IPS-20b (cell line): ENCODE measurements around the gene PDPK1.
"Not testable (repeated sequence)": the region's sequence is repeated elsewhere in the genome, so short reads cannot be mapped to it uniquely, and the experiment has no call there.

Experiments used
- H3K27ac ChIP-seq: one replicate; pipeline ENCODE4 v1.5.1; 2013; ENCODE audit warnings: low read length
- H3K27me3 ChIP-seq: 2 replicates; pipeline ENCODE4 v1.6.1; 2013; ENCODE audit warnings: mild to moderate bottlenecking, low read length, inconsistent platforms; ENCODE audit not compliant: insufficient read depth
- H3K36me3 ChIP-seq: 2 replicates; pipeline ENCODE4 v1.6.1; 2013; ENCODE audit warnings: low read depth, mild to moderate bottlenecking, inconsistent platforms, low read length, moderate library complexity; ENCODE audit not compliant: insufficient read depth
- H3K4me1 ChIP-seq: 2 replicates; pipeline ENCODE4 v1.6.1; 2013; ENCODE audit warnings: mild to moderate bottlenecking, control low read depth, inconsistent platforms, low read length, moderate library complexity; ENCODE audit not compliant: insufficient read depth
- H3K4me3 ChIP-seq: 2 replicates; pipeline ENCODE4 v1.5.1; 2013; ENCODE audit warnings: mild to moderate bottlenecking, low read length, inconsistent platforms
- H3K9ac ChIP-seq: 2 replicates; pipeline ENCODE4 v1.6.1; 2013; ENCODE audit warnings: low read depth, mild to moderate bottlenecking, inconsistent platforms, low read length, moderate library complexity
- H3K9me3 ChIP-seq: 2 replicates; pipeline ENCODE4 v1.6.1; 2013; ENCODE audit warnings: mild to moderate bottlenecking, low read depth, low read length, inconsistent platforms; ENCODE audit not compliant: insufficient read depth

PDPK1 gene

DNA sequence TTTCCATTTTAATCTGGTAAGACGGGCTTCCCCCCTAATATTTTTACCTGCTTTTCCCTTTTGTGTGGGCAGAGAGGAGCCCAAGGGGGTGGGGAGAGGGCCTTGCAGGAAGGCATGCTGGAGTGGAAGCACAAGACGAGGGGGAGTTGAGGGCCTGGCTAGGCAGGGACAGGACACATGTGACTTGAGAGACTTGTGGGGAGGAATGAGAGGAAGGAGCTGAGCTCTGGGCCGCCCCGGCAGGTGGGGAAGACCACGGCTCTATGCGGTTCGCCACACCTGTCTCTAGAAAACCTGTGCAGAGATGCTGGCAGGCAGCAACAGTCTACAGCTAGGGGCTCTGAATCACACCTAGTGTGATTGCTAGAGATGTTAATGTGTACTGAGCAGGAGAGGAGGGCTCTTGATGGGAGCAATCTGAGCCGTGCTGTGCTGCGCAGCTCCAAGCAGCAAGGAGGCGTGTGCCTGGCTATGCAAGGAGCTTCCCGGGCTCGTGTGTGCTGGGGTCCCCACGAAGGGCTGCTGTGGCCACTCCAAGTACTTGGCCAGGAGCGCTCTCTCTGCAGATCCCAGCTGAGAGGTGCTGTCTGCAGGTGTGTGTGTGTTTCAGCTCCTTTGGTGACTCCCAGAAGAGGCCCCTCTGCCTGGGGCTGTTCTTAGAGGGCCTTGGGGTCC is 50.2 kb downstream of the PDPK1 start:
- H3K9ac ChIP-seq, result no peak overlapping the region
- H3K27me3 ChIP-seq, result no peaks in the 10 kb centered on the region
- peaks cover 38% of the 10 kb centered on the region for H3K36me3 ChIP-seq
- H3K9me3 ChIP-seq, result no peaks in the 10 kb centered on the region
- no peaks in the 10 kb centered on the region for H3K4me1 ChIP-seq
- no peak overlapping the region for H3K4me3 ChIP-seq
- H3K27ac ChIP-seq, result no peak overlapping the region

DNA sequence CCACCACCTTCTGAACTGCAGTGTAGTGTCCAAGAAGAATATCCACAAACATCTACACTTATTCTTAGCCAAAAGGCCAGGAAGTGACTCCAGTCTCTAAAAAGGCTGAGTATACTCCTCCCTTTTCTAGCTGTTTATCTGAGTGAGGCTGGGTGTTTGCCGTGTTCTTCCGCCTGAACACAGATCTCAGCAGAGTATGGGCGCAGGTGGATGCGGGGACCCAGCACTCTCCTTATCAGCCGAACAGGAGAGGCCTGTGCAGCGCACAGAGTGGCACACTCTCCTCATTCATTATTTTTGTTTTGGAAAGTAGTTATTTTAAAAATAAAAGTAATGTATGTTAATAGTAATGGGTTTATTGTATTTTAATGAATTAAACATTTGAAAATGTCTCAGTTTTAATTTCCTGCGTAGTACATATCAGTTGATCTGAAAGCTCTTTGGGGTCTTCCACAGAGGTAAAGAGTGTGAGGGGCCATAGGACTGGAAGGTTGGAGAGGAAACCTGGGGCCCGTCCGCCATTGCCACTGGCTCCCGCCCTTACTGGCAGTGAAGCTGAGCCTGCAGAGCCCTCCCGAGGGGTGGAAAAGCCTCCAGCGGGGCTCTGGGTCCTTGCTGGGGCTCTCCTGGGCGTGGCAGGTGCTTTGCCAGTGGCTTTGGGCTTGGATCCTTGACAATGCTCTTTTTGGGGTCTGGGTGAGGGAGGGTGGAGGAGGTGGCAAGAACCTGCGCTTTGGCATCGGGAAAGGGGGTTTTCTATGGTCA is 53.8 kb downstream of the PDPK1 start:
- Histone ChIP-seq H3K4me1 (no peaks in the 10 kb centered on the region), H3K36me3 (peaks cover 40% of the 10 kb centered on the region), H3K9me3 (no peaks in the 10 kb centered on the region), H3K27me3 (no peaks in the 10 kb centered on the region), H3K4me3 (no peak overlapping the region), H3K9ac (no peak overlapping the region), H3K27ac (no peak overlapping the region)

DNA sequence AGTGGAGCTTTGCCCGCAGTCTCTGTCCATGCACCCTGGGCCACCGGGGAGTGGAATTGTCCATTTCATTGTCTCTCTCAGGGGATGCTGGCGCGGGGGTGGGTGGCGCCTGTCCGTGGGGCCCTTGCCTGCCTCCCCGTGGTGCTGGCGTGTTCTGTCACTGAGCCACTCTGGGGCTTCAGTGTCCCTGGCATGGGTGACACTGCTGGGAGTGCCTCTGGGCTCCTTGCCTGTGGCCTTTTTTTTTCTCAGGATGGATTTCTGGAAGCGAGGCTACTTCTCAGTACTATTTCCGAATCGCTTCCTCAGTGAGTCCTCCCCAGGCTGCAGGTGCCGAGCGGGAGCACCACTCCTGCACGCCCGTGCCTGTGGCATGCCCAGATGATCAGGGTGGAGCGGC is 55.0 kb downstream of the PDPK1 start:
- Histone ChIP-seq H3K27me3 (no peaks in the 10 kb centered on the region), H3K4me3 (no peak overlapping the region), H3K9me3 (no peaks in the 10 kb centered on the region), H3K36me3 (peaks cover 40% of the 10 kb centered on the region), H3K9ac (no peak overlapping the region), H3K4me1 (no peaks in the 10 kb centered on the region), H3K27ac (no peak overlapping the region)

DNA sequence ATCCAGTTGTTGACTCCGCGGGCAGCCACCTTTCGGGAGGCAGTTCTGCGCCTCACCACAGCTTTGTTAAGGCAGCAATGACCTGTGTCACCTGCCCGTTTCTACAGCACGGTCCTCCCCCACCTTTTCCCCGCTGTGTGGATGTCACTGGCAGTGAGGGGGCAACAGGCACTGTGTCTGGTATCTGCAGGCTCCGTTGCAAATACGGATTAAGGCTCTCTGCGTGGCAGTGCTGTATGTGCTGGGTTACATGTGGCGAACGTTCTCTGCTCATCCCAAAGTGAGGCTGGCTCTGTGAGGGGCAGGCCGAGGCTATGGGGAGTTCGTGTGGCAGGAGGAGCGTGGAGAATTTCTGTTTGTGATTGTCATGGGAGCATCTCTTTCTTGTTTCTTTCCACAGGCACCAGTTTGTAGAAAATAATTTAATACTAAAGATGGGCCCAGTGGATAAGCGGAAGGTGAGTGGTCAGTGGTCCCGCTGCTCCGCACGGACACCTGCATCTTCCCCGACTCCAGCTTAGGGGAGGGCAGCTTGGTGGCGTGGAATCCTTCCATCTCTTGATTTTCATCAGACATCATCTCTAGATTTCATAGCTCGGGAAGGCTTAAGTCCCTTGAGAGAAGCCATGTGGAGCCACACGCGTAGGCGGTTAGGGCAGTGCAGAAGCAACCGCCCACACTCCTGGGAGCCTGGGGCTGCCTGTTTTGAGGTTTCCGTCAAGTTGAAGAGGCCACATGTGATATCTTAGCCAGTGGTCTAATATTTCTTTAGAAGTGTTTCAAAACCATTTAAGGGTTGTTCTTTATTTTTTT is 57.8 kb downstream of the PDPK1 start:
- H3K4me1 ChIP-seq, result no peaks in the 10 kb centered on the region
- H3K27me3 ChIP-seq, result no peaks in the 10 kb centered on the region
- H3K36me3 ChIP-seq, result peaks cover 25% of the 10 kb centered on the region
- H3K27ac ChIP-seq, result no peak overlapping the region
- no peaks in the 10 kb centered on the region for H3K9me3 ChIP-seq
- H3K9ac ChIP-seq, result no peak overlapping the region
- H3K4me3 ChIP-seq, result no peak overlapping the region

DNA sequence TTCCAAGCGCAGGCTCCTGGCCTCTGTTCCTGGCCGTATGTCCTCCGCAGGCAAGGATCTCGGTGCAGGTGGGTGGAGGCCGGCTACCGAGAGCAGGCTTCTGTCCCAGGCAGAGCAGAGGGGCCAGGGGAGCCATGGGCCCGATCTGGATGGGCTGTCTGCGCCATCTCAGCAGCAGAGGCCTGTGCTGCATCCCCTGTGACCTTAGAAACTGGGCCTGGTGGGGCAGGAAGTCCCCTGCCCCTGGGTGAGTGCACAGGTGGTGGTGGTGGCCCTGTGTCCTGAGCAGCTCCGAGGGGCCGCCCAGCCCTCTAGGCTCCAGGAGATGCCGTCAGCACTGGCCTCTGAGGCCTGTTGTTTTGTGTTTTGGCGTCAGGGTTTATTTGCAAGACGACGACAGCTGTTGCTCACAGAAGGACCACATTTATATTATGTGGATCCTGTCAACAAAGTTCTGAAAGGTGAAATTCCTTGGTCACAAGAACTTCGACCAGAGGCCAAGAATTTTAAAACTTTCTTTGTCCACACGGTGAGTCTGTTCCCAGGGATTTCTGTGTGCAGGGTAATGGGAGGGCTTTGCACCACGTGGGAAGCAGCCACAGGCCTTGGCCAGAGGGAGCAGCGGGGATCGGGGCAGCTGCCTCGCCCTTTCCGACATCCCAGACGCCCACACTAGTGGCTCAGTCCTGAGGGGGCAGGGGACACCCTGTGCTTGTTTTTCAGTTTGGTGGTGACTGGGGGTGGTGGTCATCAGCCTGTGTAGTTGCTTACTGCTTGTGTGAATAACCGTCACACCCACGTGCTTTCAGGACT is 59.1 kb downstream of the PDPK1 start:
- H3K27me3 ChIP-seq, result no peaks in the 10 kb centered on the region
- no peaks in the 10 kb centered on the region for H3K4me1 ChIP-seq
- no peaks in the 10 kb centered on the region for H3K9me3 ChIP-seq
- no peak overlapping the region; the same call in 1 of the 2 replicates for H3K9ac ChIP-seq
- H3K4me3 ChIP-seq, result no peak overlapping the region
- H3K36me3 ChIP-seq, result peaks cover 25% of the 10 kb centered on the region
- no peak overlapping the region for H3K27ac ChIP-seq

DNA sequence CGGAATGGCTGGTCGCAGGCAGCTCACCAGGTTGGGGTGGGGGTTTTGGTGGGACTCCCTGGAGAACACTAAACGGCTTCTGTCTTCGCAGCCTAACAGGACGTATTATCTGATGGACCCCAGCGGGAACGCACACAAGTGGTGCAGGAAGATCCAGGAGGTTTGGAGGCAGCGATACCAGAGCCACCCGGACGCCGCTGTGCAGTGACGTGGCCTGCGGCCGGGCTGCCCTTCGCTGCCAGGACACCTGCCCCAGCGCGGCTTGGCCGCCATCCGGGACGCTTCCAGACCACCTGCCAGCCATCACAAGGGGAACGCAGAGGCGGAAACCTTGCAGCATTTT is 59.7 kb downstream of the PDPK1 start:
- no peak overlapping the region for H3K27ac ChIP-seq
- H3K27me3 ChIP-seq, result no peaks in the 10 kb centered on the region
- H3K4me1 ChIP-seq, result no peaks in the 10 kb centered on the region
- H3K9ac ChIP-seq, result no peak overlapping the region; the same call in 1 of the 2 replicates
- H3K9me3 ChIP-seq, result no peaks in the 10 kb centered on the region
- peaks cover 25% of the 10 kb centered on the region for H3K36me3 ChIP-seq
- no peak overlapping the region for H3K4me3 ChIP-seq

DNA sequence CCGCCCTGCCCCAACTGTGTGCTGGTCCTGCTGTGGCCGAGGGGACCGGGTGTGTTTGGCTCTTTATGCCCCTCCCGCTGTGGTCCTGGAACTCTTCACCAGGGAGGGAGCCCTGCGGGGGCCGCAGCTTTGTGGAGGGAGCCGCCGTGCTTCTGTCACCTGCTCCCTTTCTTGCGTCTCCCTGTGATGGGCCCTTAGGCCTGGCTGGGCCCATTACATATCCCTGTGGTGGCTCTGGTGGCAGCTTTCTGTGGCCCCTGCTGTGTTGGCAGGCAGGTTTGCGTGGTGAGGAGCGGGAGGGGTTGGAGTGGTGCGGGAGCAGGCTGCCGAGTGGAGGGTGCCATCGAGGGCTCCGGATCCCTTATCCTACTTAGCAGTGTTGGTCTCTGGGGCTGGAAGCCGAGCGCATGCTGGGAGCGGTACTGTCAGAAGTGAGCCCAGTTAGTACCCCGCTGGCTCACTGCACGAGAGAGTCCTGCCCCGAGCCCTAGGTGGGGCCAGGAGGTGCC is 60.4 kb downstream of the PDPK1 start:
- no peak overlapping the region for H3K9ac ChIP-seq
- no peaks in the 10 kb centered on the region for H3K9me3 ChIP-seq
- no peaks in the 10 kb centered on the region for H3K27me3 ChIP-seq
- H3K4me1 ChIP-seq, result no peaks in the 10 kb centered on the region
- peaks cover 25% of the 10 kb centered on the region for H3K36me3 ChIP-seq
- no peak overlapping the region for H3K27ac ChIP-seq
- no peak overlapping the region for H3K4me3 ChIP-seq

DNA sequence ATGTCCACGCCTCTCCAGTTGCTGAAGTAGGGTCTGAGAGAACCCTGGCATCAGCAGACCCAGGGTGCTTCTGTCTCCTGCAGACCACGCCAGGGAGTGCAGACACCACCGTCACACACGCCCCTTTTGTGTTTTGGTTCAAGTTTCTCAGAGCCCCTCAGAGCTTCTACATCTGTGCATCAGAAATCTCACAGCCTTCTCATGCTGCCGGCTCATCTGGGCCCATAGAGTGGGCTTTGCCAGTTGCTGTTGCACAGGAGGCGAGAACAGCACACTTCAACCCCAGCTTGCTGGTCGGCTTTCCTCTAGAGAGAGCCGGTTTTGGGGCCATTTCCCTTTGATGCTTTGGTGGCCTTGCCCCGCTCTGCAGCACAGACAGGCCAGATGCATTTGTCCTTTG is 60.9 kb downstream of the PDPK1 start:
- H3K27ac ChIP-seq, result no peak overlapping the region
- H3K36me3 ChIP-seq, result peaks cover 25% of the 10 kb centered on the region
- H3K4me1 ChIP-seq, result no peaks in the 10 kb centered on the region

DNA sequence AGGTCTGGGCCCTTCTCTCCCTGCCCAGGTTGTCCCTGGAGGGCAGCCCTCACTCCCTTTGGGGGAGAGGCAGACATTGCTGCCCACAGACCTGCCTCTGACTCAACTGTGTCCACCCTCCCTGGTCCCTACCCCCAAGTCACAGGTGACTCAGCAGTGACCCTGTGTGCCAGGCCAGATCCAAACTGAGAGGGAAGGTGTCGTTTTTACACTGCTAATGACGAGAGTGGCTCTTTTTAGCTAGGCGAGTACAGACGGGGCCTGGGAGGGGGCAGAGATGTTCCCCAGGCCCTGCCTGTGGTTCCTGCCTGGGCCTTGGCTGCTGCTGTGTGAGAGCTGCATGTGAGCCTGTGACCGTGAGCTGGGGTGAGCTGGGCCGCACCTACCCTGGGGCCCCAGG is 61.3 kb downstream of the PDPK1 start:
- H3K36me3 ChIP-seq, result peaks cover 25% of the 10 kb centered on the region
- H3K4me1 ChIP-seq, H3K9me3 ChIP-seq, H3K4me3 ChIP-seq, H3K27me3 ChIP-seq, H3K27ac ChIP-seq, H3K9ac ChIP-seq: not testable (repeated sequence)

More for the DNA sequence above, 60.9 kb downstream of the PDPK1 start:
- Histone ChIP-seq H3K4me3 (no peak overlapping the region), H3K9me3 (no peaks in the 10 kb centered on the region), H3K27me3 (no peaks in the 10 kb centered on the region), H3K9ac (no peak overlapping the region)

DNA sequence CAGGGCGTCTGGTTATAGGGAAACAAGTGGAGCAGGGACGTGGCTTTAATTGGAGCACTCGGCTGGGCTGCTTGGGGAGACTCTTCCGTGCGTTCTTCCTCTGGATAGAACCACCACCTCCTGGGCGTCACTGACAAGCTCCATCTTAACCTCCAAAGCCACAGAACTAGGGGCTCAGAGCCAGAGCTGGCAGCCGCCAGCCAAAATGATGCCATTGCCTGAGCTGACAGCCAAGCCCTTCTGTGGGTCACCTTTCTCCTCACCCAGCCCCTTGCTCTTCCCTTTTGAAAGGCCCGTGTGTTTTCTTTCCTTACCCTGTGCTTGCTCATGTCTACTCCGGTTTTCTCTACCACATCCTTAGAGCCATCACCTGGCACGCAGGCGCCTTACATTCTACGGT is 62.0 kb downstream of the PDPK1 start:
- not testable (repeated sequence) for H3K9me3 ChIP-seq, H3K27ac ChIP-seq, H3K9ac ChIP-seq, H3K4me3 ChIP-seq, H3K4me1 ChIP-seq, H3K27me3 ChIP-seq
- H3K36me3 ChIP-seq, result peaks cover 25% of the 10 kb centered on the region

DNA sequence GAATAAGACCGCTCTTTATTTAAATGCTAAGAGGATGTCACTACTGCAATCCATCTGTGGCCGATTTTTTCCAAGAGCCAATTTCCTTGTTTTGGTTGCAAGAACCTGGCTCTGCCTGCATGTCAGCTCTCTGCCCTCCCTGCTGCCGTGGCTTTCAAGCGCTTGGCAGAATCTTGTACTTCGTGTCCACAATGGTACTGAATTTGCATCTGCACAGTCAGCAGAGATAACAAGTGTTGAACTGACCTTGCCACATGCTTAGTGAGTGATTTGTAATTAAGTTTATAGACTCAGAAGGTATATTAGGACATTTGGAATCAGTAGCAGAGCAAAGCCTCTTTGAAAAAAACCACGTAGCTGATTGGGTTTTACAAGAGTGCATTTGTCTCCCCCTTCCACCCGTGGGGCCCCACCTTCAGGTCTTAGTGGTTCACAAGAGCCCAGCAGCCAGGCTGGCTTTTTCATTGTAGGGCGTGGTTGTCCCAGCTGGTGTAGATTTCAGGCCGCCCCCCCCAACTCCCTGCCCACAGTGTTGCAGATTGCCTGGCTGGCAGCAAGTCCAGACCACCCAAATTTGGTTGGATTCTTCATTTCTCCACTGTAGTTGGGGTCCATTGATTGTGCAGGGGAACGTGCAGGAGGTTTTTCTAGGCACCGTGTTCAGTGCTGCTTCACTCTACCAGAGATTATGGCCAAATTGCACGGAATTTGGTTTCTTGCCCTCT is 63.6 kb downstream of the PDPK1 start:
- not testable (repeated sequence) for H3K9ac ChIP-seq, H3K27me3 ChIP-seq, H3K4me3 ChIP-seq, H3K4me1 ChIP-seq, H3K9me3 ChIP-seq, H3K27ac ChIP-seq
- peaks cover 24% of the 10 kb centered on the region for H3K36me3 ChIP-seq
